ENCODE data around the gene XPO4. TPM values are rescaled to one million over a fixed set of nuclear protein-coding genes. Genes with fewer than 3 reads are reported as not detected.
"Not testable (repeated sequence)": the region's sequence is repeated elsewhere in the genome, so short reads cannot be mapped to it uniquely, and the experiment has no call there.

Gene XPO4
- total RNA-seq, 1 donor from 2014 or later = 23.7 TPM

- no peak for TF ChIP-seq CTCF (IDR thresholded peaks at IDR 0.05; ENCODE audit: unreplicated experiment)
- Mint-ChIP-seq H3K4me3 (ENCODE audit: low read depth) (no peak overlapping the region), H3K27me3 (no peaks in the 10 kb centered on the region), H3K4me1 (ENCODE audit: low read depth) (peaks cover 3% of the 10 kb centered on the region), H3K9me3 (ENCODE audit: low read depth) (peaks cover 29% of the 10 kb centered on the region), H3K27ac (no peak overlapping the region), H3K36me3 (ENCODE audit: insufficient read depth) (peaks cover 36% of the 10 kb centered on the region)
- DNase-seq (ENCODE audit: low spot score, unreplicated experiment) = no peak
Measured at GRCh38 chr13:20767309-20767943, 135.1 kb downstream of the XPO4 start.

GRCh38 chr13:20760872-20761271, 141.7 kb downstream of the XPO4 start:
- no peak for TF ChIP-seq CTCF (IDR thresholded peaks at IDR 0.05; ENCODE audit: unreplicated experiment)
- H3K36me3 Mint-ChIP-seq (ENCODE audit: insufficient read depth) = peaks cover 20% of the 10 kb centered on the region
- DNase-seq (ENCODE audit: low spot score, unreplicated experiment) = no peak
- H3K4me3 Mint-ChIP-seq (ENCODE audit: low read depth) = no peak overlapping the region
- no peaks in the 10 kb centered on the region for H3K27me3 Mint-ChIP-seq
- no peak overlapping the region for H3K27ac Mint-ChIP-seq
- no peaks in the 10 kb centered on the region for H3K4me1 Mint-ChIP-seq (ENCODE audit: low read depth)
- peaks cover 14% of the 10 kb centered on the region for H3K9me3 Mint-ChIP-seq (ENCODE audit: low read depth)

- Mint-ChIP-seq H3K36me3 (ENCODE audit: insufficient read depth) (peaks cover 55% of the 10 kb centered on the region), H3K4me1 (ENCODE audit: low read depth) (no peaks in the 10 kb centered on the region), H3K27me3 (no peaks in the 10 kb centered on the region), H3K27ac (no peak overlapping the region), H3K9me3 (ENCODE audit: low read depth) (peaks cover 58% of the 10 kb centered on the region), H3K4me3 (ENCODE audit: low read depth) (no peak overlapping the region)
- no peak for TF ChIP-seq CTCF (IDR thresholded peaks at IDR 0.05; ENCODE audit: unreplicated experiment)
- DNase-seq (ENCODE audit: low spot score, unreplicated experiment) = no peak
Measured at GRCh38 chr13:20754009-20754408, 148.5 kb downstream of the XPO4 start.

GRCh38 chr13:20749377-20749776, 153.2 kb downstream of the XPO4 start:
- no peak for TF ChIP-seq CTCF (IDR thresholded peaks at IDR 0.05; ENCODE audit: unreplicated experiment)
- no peaks in the 10 kb centered on the region for H3K4me1 Mint-ChIP-seq (ENCODE audit: low read depth)
- H3K27me3 Mint-ChIP-seq = no peaks in the 10 kb centered on the region
- no peak overlapping the region for H3K4me3 Mint-ChIP-seq (ENCODE audit: low read depth)
- H3K9me3 Mint-ChIP-seq (ENCODE audit: low read depth) = peaks cover 58% of the 10 kb centered on the region
- no peak for DNase-seq (ENCODE audit: low spot score, unreplicated experiment)
- peaks cover 46% of the 10 kb centered on the region for H3K36me3 Mint-ChIP-seq (ENCODE audit: insufficient read depth)
- no peak overlapping the region for H3K27ac Mint-ChIP-seq

- Mint-ChIP-seq H3K9me3 (ENCODE audit: low read depth) (peaks cover 14% of the 10 kb centered on the region), H3K36me3 (ENCODE audit: insufficient read depth) (peaks cover 17% of the 10 kb centered on the region)
- not testable (repeated sequence) for H3K27ac Mint-ChIP-seq; H3K27me3 Mint-ChIP-seq; H3K4me1 Mint-ChIP-seq (ENCODE audit: low read depth); DNase-seq (ENCODE audit: low spot score, unreplicated experiment); H3K4me3 Mint-ChIP-seq (ENCODE audit: low read depth)
Measured at GRCh38 chr13:20743830-20744404, 158.6 kb downstream of the XPO4 start.

- Mint-ChIP-seq H3K9me3 (ENCODE audit: low read depth) (no peaks in the 10 kb centered on the region), H3K27ac (no peak overlapping the region), H3K36me3 (ENCODE audit: insufficient read depth) (peaks cover 5% of the 10 kb centered on the region), H3K27me3 (no peaks in the 10 kb centered on the region), H3K4me1 (ENCODE audit: low read depth) (no peaks in the 10 kb centered on the region), H3K4me3 (ENCODE audit: low read depth) (no peak overlapping the region)
- no peak for TF ChIP-seq CTCF (IDR thresholded peaks at IDR 0.05; ENCODE audit: unreplicated experiment)
- DNase-seq (ENCODE audit: low spot score, unreplicated experiment) = no peak
Measured at GRCh38 chr13:20740021-20740420, 162.5 kb downstream of the XPO4 start.

All from progenitor cell of endocrine pancreas (in vitro differentiated cells).